Tibial nerve (tissue), 4 donors: ENCODE results near the gene PTPRD.

ENCODE experiments used
- EP300 ChIP-seq, 2 donors: sonication (generic); formaldehyde crosslinking; IDR thresholded peaks; one replicate each; pipeline ENCODE4 v1.6.1; 2017; ENCODE audit warnings: antibody characterized with exemption in 2 of 2, mild to moderate bottlenecking in 1 of 2
- POLR2A ChIP-seq, 2 donors: fragments of 450-650 bp; IDR thresholded peaks; one replicate each; pipeline ENCODE4 v1.6.1; 2017; ENCODE audit warnings: antibody characterized with exemption in 2 of 2, mild to moderate bottlenecking in 2 of 2, moderate library complexity in 2 of 2
- TF ChIP-seq, protein P1 (sequence below), 5 experiments: fragments of 200-600 bp in 3 of 5; fragments of 450-650 bp in 2 of 5; sonication (generic) in 3 of 5; IDR thresholded peaks; one replicate each; pipeline ENCODE4 v1.5.1; 2016 to 2019; ENCODE audit warnings: antibody characterized with exemption in 5 of 5, mild to moderate bottlenecking in 3 of 5, moderate library complexity in 2 of 5

DNA sequence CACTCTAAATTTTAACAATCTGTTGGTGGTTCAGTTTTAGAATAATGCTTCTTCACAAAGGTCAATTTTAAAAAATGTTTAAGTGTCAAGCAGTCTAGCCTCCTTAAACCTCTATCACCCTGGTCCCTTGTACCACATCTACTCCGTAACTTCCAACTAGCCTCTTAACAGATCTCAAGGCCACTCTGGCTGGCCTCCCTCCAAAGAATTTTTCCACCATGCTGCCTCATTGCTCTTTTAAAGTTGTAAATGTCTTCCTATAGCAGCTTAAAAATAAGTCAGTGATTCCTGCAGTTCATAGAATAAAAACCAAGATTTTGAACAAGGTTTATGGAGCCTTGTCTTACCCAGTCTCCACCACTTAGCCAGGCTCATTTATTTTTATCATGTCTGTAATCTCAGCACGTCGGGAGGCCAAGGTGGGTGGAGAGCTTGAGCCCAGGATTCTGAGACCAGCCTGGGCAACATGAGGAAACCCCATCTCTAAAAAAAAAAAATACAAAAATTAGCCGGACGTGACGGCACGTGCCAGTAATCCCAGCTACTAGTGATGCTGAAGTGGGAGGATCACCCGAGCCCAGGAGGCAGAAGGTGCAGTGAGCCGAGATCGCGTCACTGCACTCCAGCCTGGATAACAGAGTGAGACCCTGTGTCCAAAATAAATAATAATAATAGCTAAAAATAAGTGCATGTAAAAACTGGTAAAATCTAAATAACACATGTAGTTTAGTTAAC lies 1888.4 kb downstream of the PTPRD start:
- TF ChIP-seq, protein P1, sequence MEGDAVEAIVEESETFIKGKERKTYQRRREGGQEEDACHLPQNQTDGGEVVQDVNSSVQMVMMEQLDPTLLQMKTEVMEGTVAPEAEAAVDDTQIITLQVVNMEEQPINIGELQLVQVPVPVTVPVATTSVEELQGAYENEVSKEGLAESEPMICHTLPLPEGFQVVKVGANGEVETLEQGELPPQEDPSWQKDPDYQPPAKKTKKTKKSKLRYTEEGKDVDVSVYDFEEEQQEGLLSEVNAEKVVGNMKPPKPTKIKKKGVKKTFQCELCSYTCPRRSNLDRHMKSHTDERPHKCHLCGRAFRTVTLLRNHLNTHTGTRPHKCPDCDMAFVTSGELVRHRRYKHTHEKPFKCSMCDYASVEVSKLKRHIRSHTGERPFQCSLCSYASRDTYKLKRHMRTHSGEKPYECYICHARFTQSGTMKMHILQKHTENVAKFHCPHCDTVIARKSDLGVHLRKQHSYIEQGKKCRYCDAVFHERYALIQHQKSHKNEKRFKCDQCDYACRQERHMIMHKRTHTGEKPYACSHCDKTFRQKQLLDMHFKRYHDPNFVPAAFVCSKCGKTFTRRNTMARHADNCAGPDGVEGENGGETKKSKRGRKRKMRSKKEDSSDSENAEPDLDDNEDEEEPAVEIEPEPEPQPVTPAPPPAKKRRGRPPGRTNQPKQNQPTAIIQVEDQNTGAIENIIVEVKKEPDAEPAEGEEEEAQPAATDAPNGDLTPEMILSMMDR (IDR thresholded peaks at IDR 0.05): no peak
- no peak for TF ChIP-seq POLR2A (IDR thresholded peaks at IDR 0.05)
- no peak for TF ChIP-seq EP300 (IDR thresholded peaks at IDR 0.05)
